DOHH2 (cell line): ENCODE data around the gene PMPCA.

Experiments
- EZH2phosphoT487 ChIP-seq: fragments of 200-600 bp; sonication (generic); IDR thresholded peaks from 2 replicates; pipeline ENCODE4 v1.6.1; 2017; ENCODE audit warnings: borderline replicate concordance, mild to moderate bottlenecking, antibody characterized with exemption, low read length, moderate library complexity, mixed read lengths
- TF ChIP-seq, protein P1 (sequence below): fragments of 200-600 bp; sonication (generic); IDR thresholded peaks from one replicate; pipeline ENCODE4 v1.5.1; 2014; ENCODE audit warnings: antibody characterized with exemption, mild to moderate bottlenecking, low read depth, low read length; ENCODE audit not compliant: poor library complexity, severe bottlenecking

DNA sequence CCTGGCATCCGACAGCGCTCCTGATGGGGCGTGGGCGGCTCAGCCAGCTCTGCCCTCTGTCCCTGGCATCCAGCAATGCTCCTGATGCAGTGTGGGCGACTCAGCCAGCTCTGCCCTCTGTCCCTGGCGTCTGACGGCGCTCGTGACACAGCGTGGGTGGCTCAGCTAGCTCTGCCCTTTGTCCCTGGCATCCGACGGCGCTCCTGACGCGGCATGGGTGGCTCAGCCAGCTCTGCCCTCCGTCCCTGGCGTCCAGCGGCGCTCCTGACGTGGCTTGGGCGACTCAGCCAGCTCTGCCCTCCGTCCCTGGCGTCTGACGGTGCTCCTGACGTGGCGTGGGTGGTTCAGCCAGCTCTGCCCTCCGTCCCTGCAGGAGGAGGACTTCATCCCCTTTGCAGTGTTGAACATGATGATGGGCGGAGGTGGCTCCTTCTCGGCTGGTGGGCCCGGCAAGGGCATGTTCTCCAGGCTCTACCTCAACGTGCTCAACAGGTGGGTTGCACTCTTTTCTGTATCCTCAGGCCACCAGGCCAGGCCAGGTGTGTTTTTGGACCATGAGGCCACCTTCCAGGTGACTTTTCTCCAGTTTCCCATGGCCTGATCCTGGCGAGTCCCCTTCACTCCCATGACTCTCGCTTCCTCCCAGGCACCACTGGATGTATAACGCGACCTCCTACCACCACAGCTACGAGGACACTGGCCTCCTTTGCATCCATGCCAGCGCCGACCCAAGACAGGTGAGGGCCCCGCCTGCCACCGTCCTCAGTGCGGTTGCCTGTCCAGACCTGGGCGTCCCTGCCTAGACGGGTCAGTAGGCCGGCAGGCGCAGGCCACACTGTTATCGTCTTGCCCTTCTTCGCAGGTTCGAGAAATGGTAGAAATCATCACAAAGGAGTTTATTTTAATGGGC is 8.0 kb downstream of the PMPCA start:
- TF ChIP-seq, protein P1, sequence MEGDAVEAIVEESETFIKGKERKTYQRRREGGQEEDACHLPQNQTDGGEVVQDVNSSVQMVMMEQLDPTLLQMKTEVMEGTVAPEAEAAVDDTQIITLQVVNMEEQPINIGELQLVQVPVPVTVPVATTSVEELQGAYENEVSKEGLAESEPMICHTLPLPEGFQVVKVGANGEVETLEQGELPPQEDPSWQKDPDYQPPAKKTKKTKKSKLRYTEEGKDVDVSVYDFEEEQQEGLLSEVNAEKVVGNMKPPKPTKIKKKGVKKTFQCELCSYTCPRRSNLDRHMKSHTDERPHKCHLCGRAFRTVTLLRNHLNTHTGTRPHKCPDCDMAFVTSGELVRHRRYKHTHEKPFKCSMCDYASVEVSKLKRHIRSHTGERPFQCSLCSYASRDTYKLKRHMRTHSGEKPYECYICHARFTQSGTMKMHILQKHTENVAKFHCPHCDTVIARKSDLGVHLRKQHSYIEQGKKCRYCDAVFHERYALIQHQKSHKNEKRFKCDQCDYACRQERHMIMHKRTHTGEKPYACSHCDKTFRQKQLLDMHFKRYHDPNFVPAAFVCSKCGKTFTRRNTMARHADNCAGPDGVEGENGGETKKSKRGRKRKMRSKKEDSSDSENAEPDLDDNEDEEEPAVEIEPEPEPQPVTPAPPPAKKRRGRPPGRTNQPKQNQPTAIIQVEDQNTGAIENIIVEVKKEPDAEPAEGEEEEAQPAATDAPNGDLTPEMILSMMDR = no peak
- no peak for TF ChIP-seq EZH2phosphoT487
